HCT116 (cell line): Measurements from ENCODE around the gene EIF4G3. TPM values are rescaled to one million over a fixed set of nuclear protein-coding genes. Genes with fewer than 3 reads are reported as not detected.

Source experiments
- ATAC-seq: fragments of 200-7000 bp; cut with Tn5 transposase; 2 replicates; pipeline ENCODE4 v1.9.1; 2020; ENCODE audit warnings: mild to moderate bottlenecking, moderate library complexity
- BruUV-seq: library from RNA; stranded (reverse); fragments of 400-500 nt; replicated peaks from 2 replicates; lab custom pipeline; 2021; lab: Mats Ljungman, UMichigan
- CTCF ChIA-PET: fragments of 300-600 bp; sonication (Branson Sonifier 250); formaldehyde crosslinking; loops from one replicate; lab custom pipeline; 2021; ENCODE audit warnings: antibody characterized with exemption; lab: Charles Lee
- POLR2A ChIA-PET: fragments of 300-600, 350-600 bp; sonication (Branson Sonifier 250); formaldehyde crosslinking; loops from one replicate; lab custom pipeline; 2021; ENCODE audit warnings: antibody characterized with exemption; lab: Charles Lee
- RAD21 ChIA-PET, 2 experiments: fragments of 300-600 bp; sonication (Branson Sonifier 250); formaldehyde crosslinking; loops; one replicate each; lab custom pipeline; 2023; ENCODE audit warnings: low total read pairs in 2 of 2; ENCODE audit not compliant: uncharacterized antibody in 2 of 2, unreplicated experiment in 2 of 2, low non-redundant PET in 1 of 2; lab: Charles Lee
- DNase-seq: peaks from one replicate; pipeline ENCODE4 v3.0.0-alpha.2; 2010; ENCODE audit warnings: low read depth, low spot score
- H2AFZ ChIP-seq: fragments of 200-600 bp; shearing (Covaris generic), sonication (generic); 2 replicates; pipeline ENCODE4 v1.6.1; 2017; ENCODE audit warnings: low read depth, mixed run types, mixed read lengths, antibody characterized with exemption, low read length; ENCODE audit not compliant: poor library complexity, severe bottlenecking
- H3K27ac ChIP-seq: 2 replicates; pipeline ENCODE4 v1.5.1; 2012; ENCODE audit warnings: low read depth, low read length
- H3K27me3 ChIP-seq: fragments of 200-600 bp; sonication (generic); 2 replicates; pipeline ENCODE4 v1.6.1; 2016; ENCODE audit warnings: mixed run types, low read length, mixed read lengths; ENCODE audit not compliant: insufficient read depth
- H3K36me3 ChIP-seq, 2 experiments: fragments of 200-500 bp in 1 of 2; fragments of 200-600 bp in 1 of 2; sonication (Bioruptor generic) in 1 of 2; sonication (generic) in 1 of 2; 2 replicates each; pipeline versions ENCODE4 v1.5.1 to v1.6.1; 2014 to 2016; ENCODE audit warnings: low read length in 2 of 2, inconsistent platforms in 1 of 2, mixed read lengths in 1 of 2, mixed run types in 1 of 2; ENCODE audit not compliant: insufficient read depth in 2 of 2, control insufficient read depth in 1 of 2
- H3K4me1 ChIP-seq, 2 experiments: fragments of 200-600 bp in 1 of 2; sonication (generic) in 1 of 2; 2 replicates each; pipeline versions ENCODE4 v1.5.1 to v1.6.1; 2012 to 2017; ENCODE audit warnings: low read length in 2 of 2, inconsistent platforms in 1 of 2, mild to moderate bottlenecking in 1 of 2, mixed read lengths in 1 of 2, mixed run types in 1 of 2, moderate library complexity in 1 of 2; ENCODE audit not compliant: insufficient read depth in 2 of 2, control insufficient read depth in 1 of 2
- H3K4me2 ChIP-seq: fragments of 200-600 bp; sonication (generic); 2 replicates; pipeline ENCODE4 v1.6.1; 2017; ENCODE audit warnings: mixed run types, low read length, mixed read lengths
- H3K4me3 ChIP-seq, 2 experiments: fragments of 200-600 bp in 1 of 2; sonication (generic) in 1 of 2; replicated peaks in 1 of 2; 2 replicates each; pipeline ENCODE4 v1.5.1; 2011 to 2016; ENCODE audit warnings: low read length in 2 of 2, control low read depth in 1 of 2, low read depth in 1 of 2, mild to moderate bottlenecking in 1 of 2, mixed read lengths in 1 of 2, mixed run types in 1 of 2
- H3K79me2 ChIP-seq: fragments of 200-600 bp; sonication (generic); 2 replicates; pipeline ENCODE4 v1.6.1; 2017; ENCODE audit warnings: mild to moderate bottlenecking, mixed run types, low read length, moderate library complexity, mixed read lengths; ENCODE audit not compliant: insufficient read depth
- H3K9ac ChIP-seq: fragments of 200-600 bp; sonication (generic); 2 replicates; pipeline ENCODE4 v1.6.1; 2016; ENCODE audit warnings: low read length, mixed read lengths
- H3K9me2 ChIP-seq: fragments of 200-600 bp; sonication (generic), shearing (Covaris generic); 2 replicates; pipeline ENCODE4 v1.6.1; 2017; ENCODE audit warnings: mixed run types, mild to moderate bottlenecking, moderate library complexity; ENCODE audit not compliant: insufficient read depth
- H3K9me3 ChIP-seq, 2 experiments: fragments of 200-500 bp in 1 of 2; fragments of 200-600 bp in 1 of 2; sonication (Bioruptor generic) in 1 of 2; sonication (generic) in 1 of 2; 2 replicates each; pipeline ENCODE4 v1.6.1; 2014 to 2017; ENCODE audit warnings: low read length in 2 of 2, mixed read lengths in 2 of 2, inconsistent platforms in 1 of 2, low read depth in 1 of 2, mild to moderate bottlenecking in 1 of 2, mixed run types in 1 of 2, moderate library complexity in 1 of 2; ENCODE audit not compliant: control insufficient read depth in 1 of 2, insufficient read depth in 1 of 2
- H4K20me1 ChIP-seq: fragments of 200-600 bp; sonication (generic), shearing (Covaris generic); 2 replicates; pipeline ENCODE4 v1.6.1; 2017; ENCODE audit warnings: mixed run types, mild to moderate bottlenecking, moderate library complexity; ENCODE audit not compliant: insufficient read depth
- RAD21 ChIP-seq: IDR thresholded peaks from 2 replicates; pipeline ENCODE4 v1.6.1; 2012; ENCODE audit warnings: low read depth, mild to moderate bottlenecking
- ZFX ChIP-seq: fragments of 450-650 bp; IDR thresholded peaks from 2 replicates; pipeline ENCODE4 v1.6.1; 2017
- ZNF274 ChIP-seq: fragments of 200-500 bp; sonication (Bioruptor generic); IDR thresholded peaks from 2 replicates; pipeline ENCODE4 v1.6.1; 2014; ENCODE audit warnings: mild to moderate bottlenecking, low read depth, low read length, inconsistent platforms
- intact Hi-C: fragments of 100-400 bp; cut with micrococcal nuclease; formaldehyde crosslinking; loops from 2 replicates; pipeline ENCODE4 v1.10.0; 2022
- total RNA-seq: library from RNA; stranded (reverse); gene quantifications from one replicate; pipeline ENCODE4 v1.2.1, GENCODE V29; 2021; ENCODE audit not compliant: unreplicated experiment
- TF ChIP-seq, protein P1 (sequence below): IDR thresholded peaks from 2 replicates; pipeline ENCODE4 v1.6.1; 2012; ENCODE audit warnings: low read depth
- TF ChIP-seq, protein P2 (sequence below): IDR thresholded peaks from 2 replicates; pipeline ENCODE4 v1.6.1; 2011; ENCODE audit warnings: mild to moderate bottlenecking, low read length, moderate library complexity; ENCODE audit not compliant: insufficient replicate concordance; ENCODE audit errors: extremely low read depth

EIF4G3 gene
- total RNA-seq, 1 experiment from 2014 or later, result 40.1 TPM

DNA sequence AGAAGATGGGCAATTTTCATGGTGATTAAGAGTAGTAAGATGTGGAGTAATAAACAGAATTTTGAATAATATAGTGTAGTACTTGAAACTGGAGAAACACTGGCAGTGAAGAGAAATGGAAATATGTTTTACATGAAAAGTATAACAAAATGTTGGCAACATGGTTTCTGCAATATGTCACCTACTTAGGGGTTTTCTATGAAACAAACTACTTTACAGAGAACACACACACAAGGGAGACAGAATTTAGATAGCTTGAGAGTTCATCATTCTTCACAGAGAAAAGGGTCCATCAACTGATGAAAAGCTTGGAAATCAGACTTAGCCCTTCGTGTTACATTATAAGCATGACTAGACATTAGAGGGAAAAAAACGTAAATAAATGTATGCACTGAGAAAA is 135.2 kb downstream of the EIF4G3 start:
- H3K4me2 ChIP-seq, result no peak overlapping the region
- no peak for DNase-seq
- 0 out of 2 replicates have a peak, but pooled peaks cover 14% of the 10 kb centered on the region for H3K79me2 ChIP-seq
- H3K4me1 ChIP-seq, result no peaks in the 10 kb centered on the region
- H3K27ac ChIP-seq, result no peak overlapping the region
- H4K20me1 ChIP-seq, result no peaks in the 10 kb centered on the region
- H3K9me3 ChIP-seq, result no peaks in the 10 kb centered on the region
- ChIA-PET CTCF (no interaction called here), RAD21 (no interaction called here), POLR2A (no interaction called here)
- TF ChIP-seq ZNF274, result no peak
- TF ChIP-seq, protein P1, sequence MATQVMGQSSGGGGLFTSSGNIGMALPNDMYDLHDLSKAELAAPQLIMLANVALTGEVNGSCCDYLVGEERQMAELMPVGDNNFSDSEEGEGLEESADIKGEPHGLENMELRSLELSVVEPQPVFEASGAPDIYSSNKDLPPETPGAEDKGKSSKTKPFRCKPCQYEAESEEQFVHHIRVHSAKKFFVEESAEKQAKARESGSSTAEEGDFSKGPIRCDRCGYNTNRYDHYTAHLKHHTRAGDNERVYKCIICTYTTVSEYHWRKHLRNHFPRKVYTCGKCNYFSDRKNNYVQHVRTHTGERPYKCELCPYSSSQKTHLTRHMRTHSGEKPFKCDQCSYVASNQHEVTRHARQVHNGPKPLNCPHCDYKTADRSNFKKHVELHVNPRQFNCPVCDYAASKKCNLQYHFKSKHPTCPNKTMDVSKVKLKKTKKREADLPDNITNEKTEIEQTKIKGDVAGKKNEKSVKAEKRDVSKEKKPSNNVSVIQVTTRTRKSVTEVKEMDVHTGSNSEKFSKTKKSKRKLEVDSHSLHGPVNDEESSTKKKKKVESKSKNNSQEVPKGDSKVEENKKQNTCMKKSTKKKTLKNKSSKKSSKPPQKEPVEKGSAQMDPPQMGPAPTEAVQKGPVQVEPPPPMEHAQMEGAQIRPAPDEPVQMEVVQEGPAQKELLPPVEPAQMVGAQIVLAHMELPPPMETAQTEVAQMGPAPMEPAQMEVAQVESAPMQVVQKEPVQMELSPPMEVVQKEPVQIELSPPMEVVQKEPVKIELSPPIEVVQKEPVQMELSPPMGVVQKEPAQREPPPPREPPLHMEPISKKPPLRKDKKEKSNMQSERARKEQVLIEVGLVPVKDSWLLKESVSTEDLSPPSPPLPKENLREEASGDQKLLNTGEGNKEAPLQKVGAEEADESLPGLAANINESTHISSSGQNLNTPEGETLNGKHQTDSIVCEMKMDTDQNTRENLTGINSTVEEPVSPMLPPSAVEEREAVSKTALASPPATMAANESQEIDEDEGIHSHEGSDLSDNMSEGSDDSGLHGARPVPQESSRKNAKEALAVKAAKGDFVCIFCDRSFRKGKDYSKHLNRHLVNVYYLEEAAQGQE, result no peak
- TF ChIP-seq, protein P2, sequence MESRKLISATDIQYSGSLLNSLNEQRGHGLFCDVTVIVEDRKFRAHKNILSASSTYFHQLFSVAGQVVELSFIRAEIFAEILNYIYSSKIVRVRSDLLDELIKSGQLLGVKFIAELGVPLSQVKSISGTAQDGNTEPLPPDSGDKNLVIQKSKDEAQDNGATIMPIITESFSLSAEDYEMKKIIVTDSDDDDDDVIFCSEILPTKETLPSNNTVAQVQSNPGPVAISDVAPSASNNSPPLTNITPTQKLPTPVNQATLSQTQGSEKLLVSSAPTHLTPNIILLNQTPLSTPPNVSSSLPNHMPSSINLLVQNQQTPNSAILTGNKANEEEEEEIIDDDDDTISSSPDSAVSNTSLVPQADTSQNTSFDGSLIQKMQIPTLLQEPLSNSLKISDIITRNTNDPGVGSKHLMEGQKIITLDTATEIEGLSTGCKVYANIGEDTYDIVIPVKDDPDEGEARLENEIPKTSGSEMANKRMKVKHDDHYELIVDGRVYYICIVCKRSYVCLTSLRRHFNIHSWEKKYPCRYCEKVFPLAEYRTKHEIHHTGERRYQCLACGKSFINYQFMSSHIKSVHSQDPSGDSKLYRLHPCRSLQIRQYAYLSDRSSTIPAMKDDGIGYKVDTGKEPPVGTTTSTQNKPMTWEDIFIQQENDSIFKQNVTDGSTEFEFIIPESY, result no peak
- TF ChIP-seq RAD21, result no peak
- no peak for TF ChIP-seq ZFX
- no peaks in the 10 kb centered on the region for H3K27me3 ChIP-seq
- H3K9ac ChIP-seq, result no peak overlapping the region
- H2AFZ ChIP-seq, result no peak overlapping the region
- no peaks in the 10 kb centered on the region for H3K9me2 ChIP-seq
- no peaks in the 10 kb centered on the region for H3K36me3 ChIP-seq
- ATAC-seq, result no peak
- intact Hi-C loops, result no loop called here
- no TSS peak for BruUV-seq
- no peak overlapping the region for H3K4me3 ChIP-seq
